IMR-90 (cell line): ENCODE data around the gene SLC10A6.

ENCODE experiments used
- CHD1 ChIP-seq: IDR thresholded peaks from 2 replicates; pipeline ENCODE4 v1.6.1; 2012; ENCODE audit warnings: low read depth, low read length, improper control_type of control experiment
- CTCF ChIP-seq: conservative IDR thresholded peaks from 2 replicates; pipeline ENCODE4 v1.5.1; 2012; ENCODE audit warnings: mild to moderate bottlenecking, low read depth, low read length, improper control_type of control experiment
- ELK1 ChIP-seq: fragments of 150-350 bp; IDR thresholded peaks from 2 replicates; pipeline ENCODE4 v1.6.1; 2016; ENCODE audit warnings: low read depth, mild to moderate bottlenecking, low read length, moderate library complexity, borderline replicate concordance
- MAFK ChIP-seq: IDR thresholded peaks from 2 replicates; pipeline ENCODE4 v1.6.1; 2012; ENCODE audit warnings: low read depth, low read length, improper control_type of control experiment
- MXI1 ChIP-seq: IDR thresholded peaks from 2 replicates; pipeline ENCODE4 v1.6.1; 2012; ENCODE audit warnings: low read depth, mild to moderate bottlenecking, low read length, moderate library complexity, borderline replicate concordance
- NFE2L2 ChIP-seq: fragments of 150-350 bp; IDR thresholded peaks from 2 replicates; pipeline ENCODE4 v1.6.1; 2016; ENCODE audit warnings: low read depth, mild to moderate bottlenecking, low read length
- POLR2A ChIP-seq: IDR thresholded peaks from 2 replicates; pipeline ENCODE4 v1.6.1; 2012; ENCODE audit warnings: mild to moderate bottlenecking, low read depth, low read length
- RAD21 ChIP-seq: IDR thresholded peaks from 2 replicates; pipeline ENCODE4 v1.6.1; 2012; ENCODE audit warnings: low read length, improper control_type of control experiment
- RFX5 ChIP-seq: IDR thresholded peaks from 2 replicates; pipeline ENCODE4 v1.8.0; 2012; ENCODE audit warnings: low read depth, mild to moderate bottlenecking, low read length, moderate library complexity
- USF2 ChIP-seq: fragments of 150-350 bp; IDR thresholded peaks from 2 replicates; pipeline ENCODE4 v1.6.1; 2017; ENCODE audit warnings: mild to moderate bottlenecking, antibody characterized with exemption, low read length, low read depth

- TF ChIP-seq POLR2A (no peak), RAD21 (no peak), MAFK (no peak), CTCF (no peak), MXI1 (no peak), ELK1 (no peak), RFX5 (no peak), USF2 (no peak), CHD1 (no peak), NFE2L2 (no peak)
These were observed 29.5 kb upstream of the SLC10A6 start for GRCh38 chr4:86878640-86879039.
